Measurements from ENCODE around the gene COL5A2.

COL5A2 gene

DNA sequence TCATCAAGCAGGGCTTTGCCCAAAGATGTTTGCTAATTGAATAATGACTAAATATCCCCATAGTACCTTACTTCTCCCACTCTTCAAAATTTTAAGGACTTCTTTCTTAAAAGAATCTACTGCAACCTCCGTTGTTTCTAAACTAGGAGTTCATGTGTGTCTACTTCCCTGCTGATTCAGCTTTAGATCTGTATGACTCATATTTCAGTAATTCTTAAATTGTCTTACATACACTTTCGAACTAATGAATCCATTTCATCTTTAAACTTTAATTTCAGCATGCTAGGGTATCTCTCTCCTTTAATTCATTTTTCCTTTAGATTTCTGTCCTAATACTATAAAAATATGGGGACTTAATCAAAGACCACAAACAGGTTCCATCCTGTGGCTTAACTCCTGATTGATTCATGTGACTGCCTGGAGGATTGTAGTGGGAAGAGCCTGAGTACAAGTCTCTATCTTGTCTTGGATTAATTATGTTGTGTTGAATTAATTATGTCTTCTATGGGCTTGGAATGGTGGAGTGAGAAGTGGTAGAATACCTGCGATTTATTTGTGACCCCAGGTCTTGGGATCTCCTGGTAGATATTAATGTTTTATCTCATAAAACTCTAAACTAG is 24.9 kb upstream of the COL5A2 start:
- DNase-seq (ENCODE audit: low read depth, low spot score) = no peak
- TF ChIP-seq, protein P1, sequence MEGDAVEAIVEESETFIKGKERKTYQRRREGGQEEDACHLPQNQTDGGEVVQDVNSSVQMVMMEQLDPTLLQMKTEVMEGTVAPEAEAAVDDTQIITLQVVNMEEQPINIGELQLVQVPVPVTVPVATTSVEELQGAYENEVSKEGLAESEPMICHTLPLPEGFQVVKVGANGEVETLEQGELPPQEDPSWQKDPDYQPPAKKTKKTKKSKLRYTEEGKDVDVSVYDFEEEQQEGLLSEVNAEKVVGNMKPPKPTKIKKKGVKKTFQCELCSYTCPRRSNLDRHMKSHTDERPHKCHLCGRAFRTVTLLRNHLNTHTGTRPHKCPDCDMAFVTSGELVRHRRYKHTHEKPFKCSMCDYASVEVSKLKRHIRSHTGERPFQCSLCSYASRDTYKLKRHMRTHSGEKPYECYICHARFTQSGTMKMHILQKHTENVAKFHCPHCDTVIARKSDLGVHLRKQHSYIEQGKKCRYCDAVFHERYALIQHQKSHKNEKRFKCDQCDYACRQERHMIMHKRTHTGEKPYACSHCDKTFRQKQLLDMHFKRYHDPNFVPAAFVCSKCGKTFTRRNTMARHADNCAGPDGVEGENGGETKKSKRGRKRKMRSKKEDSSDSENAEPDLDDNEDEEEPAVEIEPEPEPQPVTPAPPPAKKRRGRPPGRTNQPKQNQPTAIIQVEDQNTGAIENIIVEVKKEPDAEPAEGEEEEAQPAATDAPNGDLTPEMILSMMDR (IDR thresholded peaks at IDR 0.05; ENCODE audit: insufficient read depth, low read length, missing control alignments) = no peak
- H3K4me3 ChIP-seq (ENCODE audit: low read depth, low read length) = no peak overlapping the region
- POLR2A ChIA-PET = interaction anchor here (0.7 kb wide), 1 partner anchor 25 kb away, joined by 3 read pairs; the partner anchor contains the start of gene COL5A2
- CTCF ChIA-PET = interaction anchor here (1.1 to 1.6 kb wide), 2 partner anchors 14 to 27 kb away, joined by 3 to 4 read pairs; no protein-coding TSS in a partner anchor

DNA sequence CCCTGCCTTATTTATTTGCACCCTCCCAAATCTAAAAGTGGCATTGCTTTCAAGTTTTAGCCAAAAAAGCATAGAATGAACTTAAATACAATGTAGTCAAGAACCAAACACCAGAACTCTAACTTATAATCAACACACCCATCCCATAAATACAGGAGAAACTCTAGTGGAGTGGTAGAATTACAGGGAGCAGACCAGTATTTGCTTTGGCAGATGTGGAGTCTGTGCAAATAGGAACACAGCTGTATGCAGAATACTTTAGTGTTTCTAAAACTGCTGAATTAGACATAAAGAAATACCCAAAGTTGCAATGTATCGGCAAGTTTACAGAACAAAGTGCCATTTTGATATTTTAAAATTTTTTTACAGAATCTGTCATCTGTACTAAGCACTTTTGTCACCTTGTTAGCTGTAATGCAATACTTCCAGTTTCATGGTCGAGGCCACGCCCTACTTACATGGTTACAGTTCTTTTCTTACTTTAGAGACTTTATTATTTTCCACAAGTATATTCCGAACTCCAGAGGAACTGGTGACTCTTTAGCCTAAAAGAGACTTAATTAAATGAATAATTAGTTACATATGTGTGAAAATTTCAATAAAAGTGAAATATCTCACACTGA is 23.7 kb upstream of the COL5A2 start:
- TF ChIP-seq, protein P1 (IDR thresholded peaks at IDR 0.05; ENCODE audit: insufficient read depth, low read length, missing control alignments) = no peak
- no peak overlapping the region for H3K4me3 ChIP-seq (ENCODE audit: low read depth, low read length)
- no peak for DNase-seq (ENCODE audit: low read depth, low spot score)
- ChIA-PET CTCF (interaction anchor here (1.4 kb wide), 1 partner anchor 9 kb away, joined by 3 read pairs; no protein-coding TSS in a partner anchor), POLR2A (no interaction called here)

DNA sequence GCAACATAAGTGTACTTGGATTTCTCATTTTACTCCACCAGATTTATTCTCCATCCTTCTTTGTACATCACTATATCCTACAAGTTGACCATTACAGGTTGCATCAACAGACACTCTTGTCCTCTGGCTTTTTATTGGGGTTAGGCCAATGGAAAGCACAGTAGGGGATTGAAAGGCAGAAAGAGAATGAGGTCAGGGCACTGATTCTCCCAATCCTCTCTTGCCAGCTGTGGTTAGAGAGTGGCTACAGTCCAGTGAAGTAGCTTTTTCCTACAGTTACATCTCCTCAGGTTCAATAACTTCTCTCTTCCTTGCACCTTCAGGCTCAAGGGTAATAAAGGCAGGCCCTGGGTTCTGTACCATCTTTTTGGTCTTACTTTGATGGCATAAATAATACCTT is 20.2 kb upstream of the COL5A2 start:
- ChIA-PET POLR2A (no interaction called here), CTCF (interaction anchor here (0.9 to 2.2 kb wide), 2 partner anchors 9 to 21 kb away, joined by 3 to 4 read pairs; no protein-coding TSS in a partner anchor)
- DNase-seq (ENCODE audit: low read depth, low spot score) = no peak
- no peak overlapping the region for H3K4me3 ChIP-seq (ENCODE audit: low read depth, low read length)
- TF ChIP-seq, protein P1 (IDR thresholded peaks at IDR 0.05; ENCODE audit: insufficient read depth, low read length, missing control alignments) = no peak

DNA sequence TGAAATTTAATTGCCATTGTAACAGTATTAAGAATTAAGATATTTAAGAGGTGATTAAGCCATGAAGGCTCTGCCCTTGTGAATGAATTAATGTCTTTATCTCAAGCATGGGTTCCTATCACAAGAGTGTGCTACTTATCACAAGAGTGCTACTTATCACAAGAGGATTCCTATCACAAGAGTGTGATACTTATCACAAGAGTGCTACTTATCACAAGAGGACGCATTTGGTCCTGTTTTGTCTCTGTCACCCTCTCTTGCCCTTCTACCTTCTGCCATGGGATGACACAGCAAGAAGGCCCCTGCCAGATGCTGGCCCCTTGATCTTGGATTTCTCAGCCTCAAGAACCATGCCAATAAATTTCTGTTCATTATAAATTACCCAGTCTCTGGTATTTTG is 13.2 kb upstream of the COL5A2 start:
- DNase-seq (ENCODE audit: low read depth, low spot score) = no peak
- CTCF ChIA-PET = interaction anchor here (0.7 kb wide), 1 partner anchor 99 kb away, joined by 3 read pairs; no protein-coding TSS in a partner anchor
- TF ChIP-seq, protein P1 (IDR thresholded peaks at IDR 0.05; ENCODE audit: insufficient read depth, low read length, missing control alignments) = no peak
- POLR2A ChIA-PET = no interaction called here
- H3K4me3 ChIP-seq (ENCODE audit: low read depth, low read length) = no peak overlapping the region

DNA sequence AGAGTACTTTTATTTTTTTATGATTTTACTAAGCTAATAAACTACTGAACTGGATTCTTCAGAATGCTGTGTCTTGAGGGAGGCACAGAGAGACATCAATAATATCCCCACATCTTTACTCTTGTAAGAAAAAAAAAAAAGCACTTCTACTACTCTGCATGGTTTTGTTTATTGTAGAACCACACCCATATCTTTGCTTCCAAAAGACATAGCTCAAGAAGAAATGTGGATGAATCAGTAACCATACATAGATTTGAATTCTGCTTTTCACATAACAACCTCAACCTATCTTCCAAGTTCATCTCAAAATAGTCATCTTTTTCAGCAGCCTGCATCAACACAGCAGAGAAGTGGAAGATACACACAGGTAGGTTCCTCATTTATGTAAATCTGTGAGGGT is 12.2 kb upstream of the COL5A2 start:
- no peak overlapping the region for H3K4me3 ChIP-seq (ENCODE audit: low read depth, low read length)
- TF ChIP-seq, protein P1 (IDR thresholded peaks at IDR 0.05; ENCODE audit: insufficient read depth, low read length, missing control alignments) = no peak
- DNase-seq (ENCODE audit: low read depth, low spot score) = no peak
- ChIA-PET CTCF (interaction anchor here (0.6 to 1.5 kb wide), 5 partner anchors 8 to 136 kb away, joined by 3 to 4 read pairs (median 3); no protein-coding TSS in a partner anchor), POLR2A (interaction anchor here (1.1 to 1.3 kb wide), 2 partner anchors 12 to 13 kb away, joined by 5 read pairs; partner anchors contain the start of gene COL5A2)

DNA sequence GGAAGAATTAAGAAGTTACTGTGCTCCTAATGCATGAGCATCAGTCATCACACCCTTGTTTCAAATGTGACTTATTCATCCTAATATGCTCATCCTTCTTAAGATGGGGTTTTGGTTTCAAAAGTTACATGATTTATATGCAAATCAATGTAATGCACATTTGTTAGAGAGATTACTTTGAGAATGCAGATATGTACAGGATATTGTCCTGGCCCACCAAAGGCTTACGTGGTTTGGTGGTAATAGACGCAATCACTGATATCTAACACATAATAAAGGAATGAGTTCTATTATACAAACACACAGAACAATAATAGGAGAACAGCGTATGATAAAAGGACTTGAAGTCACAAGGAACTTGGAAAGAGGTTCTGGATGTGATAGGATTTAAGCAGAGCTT is 11.1 kb upstream of the COL5A2 start:
- POLR2A ChIA-PET = interaction anchor here (0.6 kb wide), 1 partner anchor 51 kb away, joined by 3 read pairs; no protein-coding TSS in a partner anchor
- CTCF ChIA-PET = interaction anchor here (0.9 to 1.5 kb wide), 4 partner anchors 9 to 97 kb away, joined by 3 to 4 read pairs (median 4); no protein-coding TSS in a partner anchor
- H3K4me3 ChIP-seq (ENCODE audit: low read depth, low read length) = no peak overlapping the region
- no peak for DNase-seq (ENCODE audit: low read depth, low spot score)
- TF ChIP-seq, protein P1 (IDR thresholded peaks at IDR 0.05; ENCODE audit: insufficient read depth, low read length, missing control alignments) = no peak

Measured in AG04449 (cell line).